ENCODE results near the gene FIP1L1. TPM values are rescaled to one million over a fixed set of nuclear protein-coding genes. Genes with fewer than 3 reads are reported as not detected.
A peak's percentile ranks its signal among the peaks of the same experiment; 100 is the strongest.

Gene FIP1L1
- total and polyA plus RNA-seq, 9 of the 15 experiments (the other 6 are each of a cell fraction or from before 2014, with no cell fraction given): 34.6 to 137 (median 72.0) TPM

GRCh38 chr4:53365486-53366300, 11.7 kb upstream of the FIP1L1 start, which contains the start of gene SCFD2 (continued):
- no peak for TF ChIP-seq ARID3A (IDR thresholded peaks at IDR 0.05; ENCODE audit: borderline replicate concordance, low read depth, low read length)
- TF ChIP-seq RBBP5 (IDR thresholded peaks at IDR 0.05; ENCODE audit: borderline replicate concordance, insufficient read depth, low read length, poor library complexity, severe bottlenecking): peak; percentile 85
- TF ChIP-seq RBM14 (IDR thresholded peaks at IDR 0.05; ENCODE audit: borderline replicate concordance, insufficient read depth, low read depth, low read length): no peak
- TF ChIP-seq KHSRP (IDR thresholded peaks at IDR 0.05): peak; percentile 73
- TF ChIP-seq SMARCE1 (IDR thresholded peaks at IDR 0.05): no peak; the same call in 1 of the 2 replicates
- TF ChIP-seq RFX1 (IDR thresholded peaks at IDR 0.05): no peak
- TF ChIP-seq ZBTB33 (CRISPR knock-in tag; IDR thresholded peaks at IDR 0.05): no peak
- TF ChIP-seq PHTF2 (CRISPR knock-in tag; IDR thresholded peaks at IDR 0.05): no peak
- no peak for TF ChIP-seq ARID3B (CRISPR knock-in tag; IDR thresholded peaks at IDR 0.05; ENCODE audit: borderline replicate concordance)
- TF ChIP-seq CUX1 (CRISPR knock-in tag; IDR thresholded peaks at IDR 0.05): no peak
- TF ChIP-seq HNRNPH1 (optimal IDR thresholded peaks at IDR 0.05; ENCODE audit: low read depth, low read length): no peak
- TF ChIP-seq THAP12 (CRISPR knock-in tag; IDR thresholded peaks at IDR 0.05): no peak
- TF ChIP-seq FOXK2 (conservative IDR thresholded peaks at IDR 0.05 in 1 of 2, IDR thresholded peaks at IDR 0.05 in 1 of 2; ENCODE audit: low read depth in 2 of 2): peak; percentile 80 to 84

Measured in K562 (cell line).